Measurements from ENCODE around the gene NR2C2AP. TPM values are rescaled to one million over a fixed set of nuclear protein-coding genes. Genes with fewer than 3 reads are reported as not detected.

The NR2C2AP gene
- total and polyA plus RNA-seq, 2 of the 13 experiments (the other 11 are each of a cell fraction or from before 2014, with no cell fraction given): 12.2 to 26.8 TPM

- 0 out of 2 replicates have a peak, but pooled peaks have one; percentile 63 for TF ChIP-seq ZSCAN31 (CRISPR knock-in tag; IDR thresholded peaks at IDR 0.05; ENCODE audit: low read depth)
- no peak for TF ChIP-seq HOXA7 (CRISPR knock-in tag; IDR thresholded peaks at IDR 0.05)
- TF ChIP-seq SNAI1 (CRISPR knock-in tag; IDR thresholded peaks at IDR 0.05; ENCODE audit: borderline replicate concordance): no peak
- TF ChIP-seq SALL2 (CRISPR knock-in tag; IDR thresholded peaks at IDR 0.05): peak; percentile 45; the same call in 1 of the 2 replicates
- no peak for TF ChIP-seq NFYC (CRISPR knock-in tag; IDR thresholded peaks at IDR 0.05)
- TF ChIP-seq ZNF234 (CRISPR knock-in tag; conservative IDR thresholded peaks at IDR 0.05): peak; percentile 56; the same call in 1 of the 2 replicates
- TF ChIP-seq ZNF775 (CRISPR knock-in tag; IDR thresholded peaks at IDR 0.05; ENCODE audit: borderline replicate concordance): no peak
- peak; percentile 66; the same call in 1 of the 2 replicates for TF ChIP-seq ZNF546 (CRISPR knock-in tag; conservative IDR thresholded peaks at IDR 0.05)
- no peak for TF ChIP-seq ATF3 (CRISPR knock-in tag; IDR thresholded peaks at IDR 0.05)
- no peak for TF ChIP-seq DNMT3B (CRISPR knock-in tag; conservative IDR thresholded peaks at IDR 0.05)
- TF ChIP-seq NFE2 (CRISPR knock-in tag; IDR thresholded peaks at IDR 0.05): no peak
- no peak for TF ChIP-seq ZNF512B (CRISPR knock-in tag; IDR thresholded peaks at IDR 0.05; ENCODE audit: borderline replicate concordance)
- peak; percentile 33; the same call in 1 of the 2 replicates for TF ChIP-seq ZMYM3 (CRISPR knock-in tag; IDR thresholded peaks at IDR 0.05)
- no peak for TF ChIP-seq ATF6 (CRISPR knock-in tag; conservative IDR thresholded peaks at IDR 0.05)
- peak; percentile 42; the same call in 1 of the 2 replicates for TF ChIP-seq ZBTB7A (CRISPR knock-in tag; IDR thresholded peaks at IDR 0.05)
- TF ChIP-seq YEATS4 (CRISPR knock-in tag; IDR thresholded peaks at IDR 0.05; ENCODE audit: borderline replicate concordance): peak; percentile 56
- peak; percentile 84 for TF ChIP-seq ZFP91 (CRISPR knock-in tag; IDR thresholded peaks at IDR 0.05; ENCODE audit: borderline replicate concordance)
- no peak for TF ChIP-seq CHCHD3 (CRISPR knock-in tag; IDR thresholded peaks at IDR 0.05)
- peak; percentile 50; the same call in 1 of the 2 replicates for TF ChIP-seq ZNF746 (CRISPR knock-in tag; IDR thresholded peaks at IDR 0.05)
Measured at GRCh38 chr19:19224852-19225494, 21.8 kb upstream of the NR2C2AP start (continued).

All from HepG2 (cell line).